ENCODE results near the gene LRAT.

The LRAT gene

DNA sequence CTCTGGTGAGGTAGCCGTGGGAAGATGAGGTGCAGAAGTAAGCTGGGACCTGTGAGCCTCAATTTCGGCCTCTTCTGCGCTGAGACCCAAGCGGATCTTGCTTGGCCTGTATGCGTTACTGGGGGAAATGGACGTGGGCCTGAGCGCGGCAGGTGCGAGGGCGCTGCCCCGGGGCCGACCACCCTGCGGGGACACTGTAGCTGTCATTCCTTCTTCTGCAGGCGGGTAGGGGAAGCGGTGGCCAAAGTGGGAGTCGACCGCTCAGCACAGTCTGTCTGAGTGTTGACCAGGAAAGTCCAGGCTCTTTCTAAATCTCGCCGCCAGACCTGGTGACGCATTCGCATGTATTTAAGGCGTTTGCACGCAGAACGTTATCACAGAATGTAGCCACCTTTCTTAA, 3.3 kb upstream of the LRAT start:
- H3K9me3 Mint-ChIP-seq: no peaks in the 10 kb centered on the region
- DNase-seq (ENCODE audit: low spot score in 2 of 2) (no peak), ATAC-seq (no peak)
- no peaks in the 10 kb centered on the region for H3K36me3 Mint-ChIP-seq
- H3K4me3 Mint-ChIP-seq: no peak overlapping the region
- H3K27ac Mint-ChIP-seq: no peak overlapping the region
- peaks cover 15% of the 10 kb centered on the region for H3K4me1 Mint-ChIP-seq

DNA sequence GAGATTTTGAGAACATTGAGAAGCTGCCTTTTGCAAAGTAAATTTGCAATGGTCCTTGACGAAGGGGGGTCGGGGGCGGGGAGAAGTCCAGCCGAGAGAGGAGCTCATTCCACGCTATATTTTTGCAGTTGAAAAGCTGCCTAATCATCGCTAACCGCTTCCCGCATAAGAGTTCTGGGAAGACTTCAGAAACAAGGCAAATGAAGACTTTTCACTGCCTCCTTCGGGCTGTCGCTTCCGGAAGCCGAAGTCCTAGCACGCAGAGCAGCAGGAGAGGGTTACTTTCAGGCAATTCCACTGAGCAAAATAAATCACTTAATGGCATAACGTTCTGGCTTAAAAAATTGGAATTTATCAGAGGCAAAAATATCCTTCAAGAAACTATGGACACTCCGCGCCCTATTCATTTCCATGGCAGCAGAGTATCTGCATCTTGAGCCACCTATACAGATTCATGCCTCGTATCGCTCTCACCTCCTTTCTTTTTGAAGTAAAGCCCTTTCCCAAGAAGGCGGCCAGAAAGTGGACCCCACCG, 2.6 kb upstream of the LRAT start:
- Mint-ChIP-seq H3K36me3 (no peaks in the 10 kb centered on the region), H3K4me3 (no peak overlapping the region), H3K4me1 (peaks cover 15% of the 10 kb centered on the region), H3K9me3 (no peaks in the 10 kb centered on the region), H3K27ac (no peak overlapping the region)
- ATAC-seq: no peak
- DNase-seq (ENCODE audit: low spot score in 2 of 2): no peak

DNA sequence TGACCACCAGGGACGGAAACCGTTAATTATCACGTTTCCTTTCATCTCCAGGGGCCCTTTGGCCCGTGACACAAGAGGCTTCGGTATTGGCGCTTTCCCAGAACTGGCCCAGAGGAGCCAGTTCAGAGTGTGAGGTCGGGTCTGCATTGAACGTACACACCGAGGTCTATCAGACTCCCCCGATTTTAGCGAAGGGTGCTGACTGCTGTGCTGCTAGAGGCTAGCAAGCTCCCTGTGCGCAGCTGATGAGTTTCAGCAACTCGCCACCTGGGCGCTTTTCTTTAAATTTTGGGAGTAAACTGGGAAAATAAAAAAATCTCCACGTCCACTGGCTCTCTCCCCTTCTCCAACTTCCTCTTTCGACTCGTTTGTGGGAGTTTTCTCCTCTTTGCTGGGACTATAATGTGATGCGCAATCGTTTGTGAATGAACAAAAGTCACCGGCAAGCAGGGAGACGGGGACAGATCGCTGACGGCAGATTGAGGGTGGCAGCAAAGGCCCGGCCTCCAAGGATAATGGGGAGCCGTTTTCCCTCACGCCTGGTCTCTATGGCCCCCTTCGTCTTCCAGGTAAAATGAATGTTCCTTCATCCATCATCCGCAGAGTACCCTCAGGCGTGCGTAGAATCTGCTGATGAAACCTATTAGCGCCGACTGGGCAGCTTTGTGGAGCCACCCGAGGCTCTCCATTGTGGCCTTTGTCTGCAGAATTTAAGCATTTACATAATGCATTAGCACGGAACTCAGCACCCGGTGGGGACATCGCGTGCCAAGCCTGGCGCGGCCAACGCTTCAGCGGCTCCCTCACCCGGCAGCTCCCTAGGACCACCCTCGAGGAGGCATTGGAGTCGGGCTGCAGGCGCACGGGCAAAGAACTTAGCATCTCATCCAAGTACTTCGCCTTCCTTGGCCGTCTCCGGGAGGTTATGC, 1.6 kb upstream of the LRAT start:
- no peaks in the 10 kb centered on the region for H3K36me3 Mint-ChIP-seq
- ATAC-seq: no peak
- no peak overlapping the region for H3K27ac Mint-ChIP-seq
- H3K4me1 Mint-ChIP-seq: peaks cover 15% of the 10 kb centered on the region
- no peaks in the 10 kb centered on the region for H3K9me3 Mint-ChIP-seq
- no peak overlapping the region for H3K4me3 Mint-ChIP-seq
- no peak for DNase-seq (ENCODE audit: low spot score in 2 of 2)

DNA sequence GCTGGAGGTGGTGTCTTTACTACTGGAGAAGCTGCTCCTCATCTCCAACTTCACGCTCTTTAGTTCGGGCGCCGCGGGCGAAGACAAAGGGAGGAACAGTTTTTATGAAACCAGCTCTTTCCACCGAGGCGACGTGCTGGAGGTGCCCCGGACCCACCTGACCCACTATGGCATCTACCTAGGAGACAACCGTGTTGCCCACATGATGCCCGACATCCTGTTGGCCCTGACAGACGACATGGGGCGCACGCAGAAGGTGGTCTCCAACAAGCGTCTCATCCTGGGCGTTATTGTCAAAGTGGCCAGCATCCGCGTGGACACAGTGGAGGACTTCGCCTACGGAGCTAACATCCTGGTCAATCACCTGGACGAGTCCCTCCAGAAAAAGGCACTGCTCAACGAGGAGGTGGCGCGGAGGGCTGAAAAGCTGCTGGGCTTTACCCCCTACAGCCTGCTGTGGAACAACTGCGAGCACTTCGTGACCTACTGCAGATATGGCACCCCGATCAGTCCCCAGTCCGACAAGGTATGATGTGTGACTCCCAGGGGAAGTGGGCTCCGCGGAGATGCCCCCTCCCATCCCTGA, 634 bp downstream of the LRAT start:
- Mint-ChIP-seq H3K9me3 (no peaks in the 10 kb centered on the region), H3K4me1 (peaks cover 15% of the 10 kb centered on the region), H3K4me3 (peak overlapping the region; percentile 67), H3K27ac (no peak overlapping the region), H3K36me3 (no peaks in the 10 kb centered on the region)
- no peak for ATAC-seq
- no peak for DNase-seq (ENCODE audit: low spot score in 2 of 2)

DNA sequence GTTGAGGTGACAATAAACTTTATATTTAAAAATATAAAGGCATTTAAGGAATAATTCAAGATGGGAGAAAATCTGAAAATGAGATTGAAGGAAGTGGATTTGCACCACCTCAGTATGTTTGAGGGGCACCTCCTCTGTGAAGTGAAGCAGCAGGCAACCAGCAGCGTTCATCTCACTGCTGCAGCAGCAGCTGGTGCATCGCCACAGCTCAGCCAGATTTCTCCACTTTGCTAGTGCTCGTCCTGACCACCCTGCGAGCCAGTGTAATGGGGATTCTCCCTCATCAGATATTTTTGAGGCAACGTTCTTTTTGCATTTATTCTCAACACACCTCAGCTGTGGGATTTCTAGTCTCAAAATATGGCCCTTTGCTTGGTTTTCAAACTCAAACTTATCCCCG, 13.9 kb downstream of the LRAT start:
- Mint-ChIP-seq H3K36me3 (no peaks in the 10 kb centered on the region), H3K27ac (no peak overlapping the region), H3K4me3 (no peak overlapping the region), H3K9me3 (no peaks in the 10 kb centered on the region), H3K4me1 (no peaks in the 10 kb centered on the region)
- DNase-seq (ENCODE audit: low spot score in 2 of 2): no peak
- no peak for ATAC-seq

DNA sequence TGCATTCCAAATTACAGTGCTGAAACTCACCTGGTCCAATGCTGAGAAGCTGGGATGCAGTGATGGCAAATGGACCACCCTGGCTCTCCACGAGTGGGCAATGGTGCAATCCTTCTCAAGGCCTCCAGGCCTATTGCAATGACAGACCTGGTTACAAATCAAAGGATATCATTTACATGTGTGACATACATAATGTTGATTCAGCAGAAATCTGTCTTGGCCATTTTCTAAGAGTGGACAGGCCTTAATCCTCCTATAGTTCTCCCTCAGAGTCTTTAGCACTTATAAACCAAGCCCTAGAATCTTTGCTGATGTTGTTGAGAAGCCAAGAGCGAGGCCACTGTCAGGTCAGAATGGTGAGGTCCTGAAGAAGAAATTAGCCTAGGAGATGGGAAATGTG, 17.1 kb downstream of the LRAT start:
- ATAC-seq (no peak), DNase-seq (ENCODE audit: low spot score in 2 of 2) (no peak)
- H3K4me1 Mint-ChIP-seq: no peaks in the 10 kb centered on the region
- H3K27ac Mint-ChIP-seq: no peak overlapping the region
- H3K4me3 Mint-ChIP-seq: no peak overlapping the region
- H3K9me3 Mint-ChIP-seq: no peaks in the 10 kb centered on the region
- H3K36me3 Mint-ChIP-seq: no peaks in the 10 kb centered on the region

DNA sequence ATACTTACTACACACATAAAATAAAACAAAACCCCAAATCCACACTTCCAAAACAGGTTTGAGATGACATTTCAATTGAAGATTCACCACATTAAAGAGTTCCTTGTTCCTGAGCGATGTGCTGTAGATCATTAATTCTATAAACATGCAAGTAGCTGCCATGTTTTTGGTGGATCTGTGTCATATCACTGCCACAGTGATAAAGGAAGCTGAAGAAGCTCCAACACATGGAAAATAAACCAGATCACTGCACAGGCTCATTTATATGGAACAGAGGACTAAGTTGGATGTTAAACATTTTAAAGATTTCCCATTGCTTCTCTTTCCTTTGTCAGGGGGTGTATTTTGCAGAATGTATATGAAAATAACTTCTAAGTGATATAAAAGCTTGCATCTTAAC, 34.5 kb downstream of the LRAT start:
- DNase-seq (ENCODE audit: low spot score in 2 of 2) (no peak), ATAC-seq (no peak)
- H3K27ac Mint-ChIP-seq: no peak overlapping the region
- H3K9me3 Mint-ChIP-seq: peaks cover 8% of the 10 kb centered on the region
- H3K36me3 Mint-ChIP-seq: no peaks in the 10 kb centered on the region
- H3K4me3 Mint-ChIP-seq: no peak overlapping the region
- no peaks in the 10 kb centered on the region for H3K4me1 Mint-ChIP-seq

DNA sequence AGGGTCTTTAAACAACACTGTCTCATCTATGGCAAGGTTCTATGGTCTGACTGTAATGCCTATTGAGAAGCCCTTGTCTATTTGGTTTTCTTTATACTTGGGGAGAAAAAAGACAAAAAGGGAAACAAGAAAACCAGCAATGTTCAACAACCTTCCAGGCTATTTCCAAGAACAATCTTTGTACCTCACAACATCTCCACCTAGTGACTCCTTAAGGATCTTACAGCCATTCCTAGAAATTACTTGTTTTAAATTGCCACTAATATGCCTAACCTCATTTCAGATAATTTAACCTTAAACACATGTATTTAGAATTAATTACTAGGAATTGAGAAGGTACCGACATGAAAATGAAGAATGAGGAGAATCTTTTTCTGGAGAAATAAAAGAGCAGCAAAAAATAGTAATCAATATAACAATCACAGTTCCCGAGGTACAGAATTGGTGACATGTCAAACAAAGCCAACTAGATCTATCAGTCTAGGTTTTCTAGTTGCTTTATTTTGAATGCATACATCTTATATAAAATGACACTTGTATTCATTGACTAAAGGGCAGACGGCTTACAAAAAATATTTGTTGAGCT, 35.7 kb downstream of the LRAT start:
- Mint-ChIP-seq H3K36me3 (no peaks in the 10 kb centered on the region), H3K4me1 (no peaks in the 10 kb centered on the region), H3K27ac (no peak overlapping the region), H3K4me3 (no peak overlapping the region), H3K9me3 (peaks cover 6% of the 10 kb centered on the region)
- DNase-seq (ENCODE audit: low spot score in 2 of 2) (no peak), ATAC-seq (no peak)

DNA sequence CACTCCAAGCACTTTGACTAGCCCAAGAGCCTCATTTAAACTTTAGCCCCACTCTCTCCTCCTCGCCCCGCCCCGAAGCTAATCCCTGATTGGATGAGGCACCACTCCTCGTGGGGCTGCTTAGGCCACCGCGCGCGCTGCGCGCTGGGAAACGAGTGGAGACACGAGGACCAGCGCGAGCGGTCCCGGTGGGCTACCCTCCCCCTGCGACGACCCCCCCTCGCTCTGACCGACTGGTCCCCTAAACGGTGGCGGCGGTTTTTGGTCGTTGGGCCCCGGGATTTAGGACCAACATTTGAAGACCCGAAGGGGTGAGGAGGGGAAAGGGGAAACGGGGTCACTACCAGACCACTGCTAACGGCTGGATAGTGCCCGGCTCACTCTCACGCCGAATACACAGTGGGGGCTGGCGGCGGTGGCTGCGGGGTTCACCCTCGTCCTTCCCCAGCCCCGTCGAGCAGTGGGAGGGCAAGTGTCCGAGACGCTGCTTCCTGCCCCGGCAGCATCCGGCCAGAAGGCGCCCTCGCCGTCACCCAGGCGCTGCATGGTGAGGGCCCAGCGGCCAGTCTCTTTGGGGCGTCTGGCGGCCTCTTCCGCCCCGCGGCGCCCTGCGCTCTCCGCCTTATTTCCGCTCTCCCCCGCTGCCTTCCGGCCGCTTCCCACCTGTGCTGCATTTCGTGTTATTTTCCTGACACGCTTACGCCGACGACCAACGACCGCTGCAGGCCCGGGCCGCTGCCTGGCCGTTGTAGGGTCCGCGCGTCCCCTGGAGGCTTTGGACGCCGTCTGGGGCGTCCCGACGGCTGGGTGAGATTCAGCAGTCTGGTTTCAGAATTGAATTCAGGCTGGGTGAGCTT, 37.6 kb downstream of the LRAT start, which contains the start of gene RBM46:
RBM46 (plus strand) TSS at position 147 of the 857 bp plus-strand sequence. CDS start 15,481 bp downstream, outside the sequence.
- Mint-ChIP-seq H3K27ac (no peak within 1 kb of the TSS), H3K4me3 (no peak within 1 kb of the TSS), H3K4me1 (no peaks in the 10 kb centered on the region)

DNA sequence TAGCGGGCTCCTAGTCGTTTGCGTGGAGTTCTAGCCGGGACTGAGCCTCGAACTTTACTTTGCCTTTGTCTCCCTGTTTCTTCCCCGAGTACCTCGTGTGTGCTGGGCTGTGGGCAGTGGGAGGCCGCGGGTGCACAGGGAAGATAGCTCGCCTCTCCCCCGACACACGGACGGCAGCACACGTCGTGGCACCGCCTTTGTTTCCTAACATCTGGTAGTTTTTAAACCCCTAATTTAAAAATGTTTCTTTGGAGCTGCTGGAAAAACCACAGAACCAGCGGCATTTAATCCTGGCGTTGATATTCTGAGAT, 38.1 kb downstream of the LRAT start:
- no peak for ATAC-seq
- no peak overlapping the region for H3K27ac Mint-ChIP-seq
- H3K4me3 Mint-ChIP-seq: no peak overlapping the region
- DNase-seq (ENCODE audit: low spot score in 2 of 2): no peak
- no peaks in the 10 kb centered on the region for H3K4me1 Mint-ChIP-seq
- no peaks in the 10 kb centered on the region for H3K36me3 Mint-ChIP-seq
- no peaks in the 10 kb centered on the region for H3K9me3 Mint-ChIP-seq

More for the DNA sequence above, 37.6 kb downstream of the LRAT start, which contains the start of gene RBM46:
- DNase-seq (ENCODE audit: low spot score in 2 of 2): no peak
- Mint-ChIP-seq H3K36me3 (no peaks in the 10 kb centered on the region), H3K9me3 (peaks cover 2% of the 10 kb centered on the region)
- ATAC-seq: no peak

Data from stimulated activated effector memory CD8-positive, alpha-beta T cell treated with anti-CD3 and anti-CD28 coated beads, Interleukin-12 subunit alpha, Interleukin-12 subunit beta, amount 100 ng/mL, for 72 hours (primary cell).